HTR-8/SVneo (cell line): ENCODE results near the gene DNAJB4.
"Not testable (repeated sequence)": the region's sequence is repeated elsewhere in the genome, so short reads cannot be mapped to it uniquely, and the experiment has no call there.

Experiments used
- DNase-seq: peaks from one replicate; pipeline ENCODE4 v3.0.0; 2011; ENCODE audit warnings: low spot score, mixed read lengths; ENCODE audit not compliant: insufficient read length
- FAIRE-seq: peaks from 2 replicates; lab custom pipeline; 2011; peaks lifted over from hg19 to GRCh38; lab: Jason Lieb, UNC

DNAJB4 gene

GRCh38 chr1:78004719-78005447, at the start of gene DNAJB4:
TSS of gene DNAJB4 (plus strand) at chr1:78004939. CDS start at chr1:78005111, 172 bp downstream.
- peak; percentile 71 for DNase-seq

GRCh38 chr1:77955709-77956108, 49.0 kb upstream of the DNAJB4 start:
- no peak for FAIRE-seq
- no peak for DNase-seq

More at GRCh38 chr1:78004719-78005447, at the start of gene DNAJB4:
- FAIRE-seq, result no peak

- FAIRE-seq (no peak), DNase-seq (no peak)
Measured at GRCh38 chr1:77956464-77956863, 48.3 kb upstream of the DNAJB4 start.

GRCh38 chr1:77958391-77958790, 46.3 kb upstream of the DNAJB4 start:
- no peak for FAIRE-seq
- DNase-seq, result no peak

- no peak for FAIRE-seq
- DNase-seq, result no peak
Measured at GRCh38 chr1:77958850-77959249, 45.9 kb upstream of the DNAJB4 start.

- no peak for FAIRE-seq
- DNase-seq, result no peak
Measured at GRCh38 chr1:77961392-77961791, 43.3 kb upstream of the DNAJB4 start.

GRCh38 chr1:77966291-77966690, 38.4 kb upstream of the DNAJB4 start:
- FAIRE-seq (no peak), DNase-seq (no peak)

- FAIRE-seq (no peak), DNase-seq (no peak)
Measured at GRCh38 chr1:77970192-77970591, 34.5 kb upstream of the DNAJB4 start.

GRCh38 chr1:77972080-77972479, 32.7 kb upstream of the DNAJB4 start:
- no peak for DNase-seq
- FAIRE-seq, result no peak

- DNase-seq (no peak), FAIRE-seq (no peak)
Measured at GRCh38 chr1:77975386-77975785, 29.4 kb upstream of the DNAJB4 start.

- no peak for DNase-seq
- FAIRE-seq, result no peak
Measured at GRCh38 chr1:77975907-77976306, 28.8 kb upstream of the DNAJB4 start.

GRCh38 chr1:77976433-77977076, 28.2 kb upstream of the DNAJB4 start:
- DNase-seq (no peak), FAIRE-seq (no peak)

GRCh38 chr1:77977989-77978292, 26.8 kb upstream of the DNAJB4 start:
- FAIRE-seq (no peak), DNase-seq (peak; percentile 61)

GRCh38 chr1:77978293-77978968, 26.3 kb upstream of the DNAJB4 start:
- DNase-seq (no peak), FAIRE-seq (no peak)

GRCh38 chr1:77978969-77979876, 25.5 kb upstream of the DNAJB4 start, which contains the start of gene FUBP1:
TSS of gene FUBP1 (minus strand) at chr1:77979072. CDS start at chr1:77979004, 68 bp downstream.
- DNase-seq (peak; percentile 87), FAIRE-seq (peak; percentile 76)

- FAIRE-seq, DNase-seq: not testable (repeated sequence)
Measured at GRCh38 chr1:77983352-77983996, 21.3 kb upstream of the DNAJB4 start.

GRCh38 chr1:77983997-77984355, 20.8 kb upstream of the DNAJB4 start:
- DNase-seq (no peak), FAIRE-seq (no peak)

GRCh38 chr1:77984629-77985028, 20.1 kb upstream of the DNAJB4 start:
- DNase-seq, result no peak
- no peak for FAIRE-seq

GRCh38 chr1:77986810-77987209, 17.9 kb upstream of the DNAJB4 start:
- FAIRE-seq (no peak), DNase-seq (no peak)

- FAIRE-seq, result no peak
- no peak for DNase-seq
Measured at GRCh38 chr1:77987919-77988318, 16.8 kb upstream of the DNAJB4 start.
